HL-60 (cell line): Measurements from ENCODE around the gene ARHGEF11.

Source experiments
- DNase-seq, 2 experiments: peaks; one replicate each; pipeline ENCODE4 v3.0.0-alpha.2; 2010 to 2020; ENCODE audit warnings: low read depth in 1 of 2, low spot score in 1 of 2
- H3K27ac ChIP-seq: fragments of 250-450 bp; sonication (Bioruptor Pico); replicated peaks from 2 replicates; pipeline ENCODE4 v1.5.1; 2020; ENCODE audit warnings: mild to moderate bottlenecking, moderate library complexity
- H3K27me3 ChIP-seq: fragments of 250-450 bp; sonication (Bioruptor Pico); 2 replicates; pipeline ENCODE4 v1.5.1; 2021; ENCODE audit warnings: mild to moderate bottlenecking, moderate library complexity; ENCODE audit not compliant: insufficient read depth, poor library complexity, severe bottlenecking
- H3K4me3 ChIP-seq: replicated peaks from 2 replicates; pipeline ENCODE4 v1.5.1; 2011; ENCODE audit warnings: mild to moderate bottlenecking, control low read depth, low read length; ENCODE audit not compliant: insufficient read depth
- CTCF ChIP-seq: IDR thresholded peaks from one replicate; pipeline ENCODE4 v1.5.1; 2011; ENCODE audit warnings: low read length, control low read depth, inconsistent platforms; ENCODE audit not compliant: insufficient read depth
- GABPA ChIP-seq: IDR thresholded peaks from 2 replicates; pipeline ENCODE4 v1.6.1; 2012; ENCODE audit warnings: low read depth
- POLR2AphosphoS5 ChIP-seq: IDR thresholded peaks from 2 replicates; pipeline ENCODE4 v1.6.1; 2012; ENCODE audit warnings: low read depth
- REST ChIP-seq: IDR thresholded peaks from 2 replicates; pipeline ENCODE4 v1.6.1; 2012; ENCODE audit warnings: low read depth; ENCODE audit not compliant: insufficient replicate concordance
- SPI1 ChIP-seq: IDR thresholded peaks from 2 replicates; pipeline ENCODE4 v1.6.1; 2012; ENCODE audit warnings: low read depth, mild to moderate bottlenecking, borderline replicate concordance

Gene ARHGEF11

GRCh38 chr1:156992215-156992614 is 53.3 kb downstream of the ARHGEF11 start:
- no peak for DNase-seq

GRCh38 chr1:156987715-156988114 is 57.8 kb downstream of the ARHGEF11 start:
- DNase-seq: no peak
- no peak overlapping the region for H3K27ac ChIP-seq
- no peak overlapping the region for H3K4me3 ChIP-seq
- H3K27me3 ChIP-seq: no peaks in the 10 kb centered on the region
- no peak for TF ChIP-seq CTCF
- TF ChIP-seq REST: no peak
- no peak for TF ChIP-seq SPI1
- TF ChIP-seq POLR2AphosphoS5: no peak
- TF ChIP-seq GABPA: no peak

More at GRCh38 chr1:156992215-156992614, 53.3 kb downstream of the ARHGEF11 start:
- Histone ChIP-seq H3K27me3 (no peaks in the 10 kb centered on the region), H3K27ac (no peak overlapping the region), H3K4me3 (no peak overlapping the region)
- TF ChIP-seq SPI1: no peak
- TF ChIP-seq CTCF: no peak
- no peak for TF ChIP-seq POLR2AphosphoS5
- no peak for TF ChIP-seq REST
- no peak for TF ChIP-seq GABPA

- Histone ChIP-seq H3K27me3 (no peaks in the 10 kb centered on the region), H3K4me3 (no peak overlapping the region), H3K27ac (no peak overlapping the region)
- no peak for TF ChIP-seq GABPA
- no peak for TF ChIP-seq POLR2AphosphoS5
- no peak for TF ChIP-seq SPI1
- TF ChIP-seq CTCF: no peak
- no peak for TF ChIP-seq REST
- no peak for DNase-seq
Measured at GRCh38 chr1:156980551-156980950, 65.0 kb downstream of the ARHGEF11 start.
